ENCODE results near the gene DDX1. TPM values are rescaled to one million over a fixed set of nuclear protein-coding genes. Genes with fewer than 3 reads are reported as not detected.
A peak's percentile ranks its signal among the peaks of the same experiment; 100 is the strongest.

DDX1 gene
- total RNA-seq, 1 experiment from 2014 or later = 62.6 TPM

GRCh38 chr2:15556311-15556930 lies 35.2 kb upstream of the DDX1 start:
- peaks cover 12% of the 10 kb centered on the region; the same call in 1 of the 2 replicates for H3K4me1 ChIP-seq (ENCODE audit: insufficient read depth, low read length)
- POLR2A ChIA-PET (ENCODE audit: unreplicated experiment) = no interaction called here
- no peaks in the 10 kb centered on the region for H3F3A ChIP-seq (ENCODE audit: low read length, unreplicated experiment)
- no peak overlapping the region for H3K4me3 ChIP-seq (ENCODE audit: low read length)
- no peak for TF ChIP-seq CTCF (conservative IDR thresholded peaks at IDR 0.05; ENCODE audit: low read depth, low read length)
- intact Hi-C loops (cut with micrococcal nuclease) = no loop called here
- H3K9ac ChIP-seq (ENCODE audit: low read length) = no peak overlapping the region
- H3K9me3 ChIP-seq (ENCODE audit: low read length) = no peaks in the 10 kb centered on the region
- CTCF ChIA-PET = no interaction called here
- DNase-seq (no peak), ATAC-seq (no peak)
- no peak overlapping the region for H2AFZ ChIP-seq (ENCODE audit: low read length)
- no peaks in the 10 kb centered on the region for H4K20me1 ChIP-seq (ENCODE audit: low read length)
- no peak overlapping the region for H3K27ac ChIP-seq (ENCODE audit: low read length)
- peaks cover 47% of the 10 kb centered on the region for H3K79me2 ChIP-seq (ENCODE audit: low read length)
- H3K4me2 ChIP-seq (ENCODE audit: low read length) = no peak overlapping the region
- H3K9me2 ChIP-seq (replicated peaks; ENCODE audit: low read length) = no peaks in the 10 kb centered on the region
- BruUV-seq (replicated peaks) = no TSS peak
- H3K36me3 ChIP-seq (ENCODE audit: low read depth, low read length) = peaks cover 10% of the 10 kb centered on the region; the same call in 1 of the 2 replicates
- no peaks in the 10 kb centered on the region for H3K27me3 ChIP-seq (ENCODE audit: low read length)

GRCh38 chr2:15557887-15558311 lies 33.8 kb upstream of the DDX1 start:
- no TSS peak for BruUV-seq (replicated peaks)

More at GRCh38 chr2:15557887-15558311, 33.8 kb upstream of the DDX1 start:
- Histone ChIP-seq H3K9ac (ENCODE audit: low read length) (no peak overlapping the region), H3K4me2 (ENCODE audit: low read length) (no peak overlapping the region), H3F3A (ENCODE audit: low read length, unreplicated experiment) (no peaks in the 10 kb centered on the region), H3K27me3 (ENCODE audit: low read length) (no peaks in the 10 kb centered on the region), H3K36me3 (ENCODE audit: low read depth, low read length) (peaks cover 4% of the 10 kb centered on the region; the same call in 1 of the 2 replicates), H3K9me2 (replicated peaks; ENCODE audit: low read length) (no peaks in the 10 kb centered on the region), H3K79me2 (ENCODE audit: low read length) (peaks cover 47% of the 10 kb centered on the region), H3K4me1 (ENCODE audit: insufficient read depth, low read length) (peaks cover 18% of the 10 kb centered on the region; the same call in 1 of the 2 replicates), H4K20me1 (ENCODE audit: low read length) (no peaks in the 10 kb centered on the region), H3K27ac (ENCODE audit: low read length) (no peak overlapping the region), H3K4me3 (ENCODE audit: low read length) (no peak overlapping the region), H2AFZ (ENCODE audit: low read length) (no peak overlapping the region), H3K9me3 (ENCODE audit: low read length) (no peaks in the 10 kb centered on the region)
- no peak for TF ChIP-seq EZH2 (IDR thresholded peaks at IDR 0.05; ENCODE audit: low read length, unreplicated experiment)
- no peak for TF ChIP-seq CTCF (conservative IDR thresholded peaks at IDR 0.05; ENCODE audit: low read depth, low read length)
- TF ChIP-seq EZH2phosphoT487 (IDR thresholded peaks at IDR 0.05; ENCODE audit: borderline replicate concordance, low read length) = no peak
- intact Hi-C loops (cut with micrococcal nuclease) = no loop called here
- peak; percentile 47 for DNase-seq
- ATAC-seq = no peak
- CTCF ChIA-PET = no interaction called here
- POLR2A ChIA-PET (ENCODE audit: unreplicated experiment) = no interaction called here
